Endothelial cell of umbilical vein (primary cell): ENCODE results near the gene C1QL2. TPM values are rescaled to one million over a fixed set of nuclear protein-coding genes. Genes with fewer than 3 reads are reported as not detected.

Source experiments
- BruUV-seq: library from RNA; stranded (reverse); fragments of 400-500 nt; replicated peaks from 2 replicates; lab custom pipeline; 2021; lab: Mats Ljungman, UMichigan
- CTCF ChIA-PET: fragments of 300-600, 350-600 bp; sonication (Branson Sonifier 250); formaldehyde crosslinking; loops from one replicate; lab custom pipeline; 2021; ENCODE audit warnings: antibody characterized with exemption, inconsistent platforms; lab: Charles Lee
- POLR2A ChIA-PET: fragments of 300-600, 350-600 bp; sonication (Branson Sonifier 250); formaldehyde crosslinking; loops from one replicate; lab custom pipeline; 2021; ENCODE audit warnings: antibody characterized with exemption, inconsistent platforms; lab: Charles Lee
- DNase-seq: peaks from one replicate; pipeline ENCODE4 v3.0.0-alpha.2; 2011; ENCODE audit warnings: low read depth, low spot score
- FAIRE-seq: peaks from 2 replicates; lab custom pipeline; 2011; peaks lifted over from hg19 to GRCh38; lab: Jason Lieb, UNC
- H2AFZ ChIP-seq: 2 replicates; pipeline ENCODE4 v1.6.0; 2012; ENCODE audit warnings: low read depth, low read length, control low read depth, inconsistent platforms
- H3K27ac ChIP-seq: 2 replicates; pipeline ENCODE4 v1.5.1; 2011; ENCODE audit warnings: low read depth, mild to moderate bottlenecking, control low read depth, low read length, moderate library complexity; ENCODE audit not compliant: insufficient read depth
- H3K27me3 ChIP-seq, 2 experiments: 2 replicates each; pipeline versions ENCODE4 v1.6.0 to v1.6.1; 2011; ENCODE audit warnings: low read length in 2 of 2, mixed read lengths in 1 of 2; ENCODE audit not compliant: control insufficient read depth in 2 of 2, insufficient read depth in 2 of 2
- H3K36me3 ChIP-seq, 2 experiments: 2 replicates in 1 of 2; 3 replicates in 1 of 2; pipeline ENCODE4 v1.5.1; 2011; ENCODE audit warnings: low read length in 2 of 2, mild to moderate bottlenecking in 1 of 2, moderate library complexity in 1 of 2; ENCODE audit not compliant: control insufficient read depth in 2 of 2, insufficient read depth in 2 of 2; ENCODE audit errors: extremely low read depth in 1 of 2
- H3K4me1 ChIP-seq: 3 replicates; pipeline ENCODE4 v1.5.1; 2011; ENCODE audit warnings: mild to moderate bottlenecking, low read length; ENCODE audit not compliant: control insufficient read depth, insufficient read depth; ENCODE audit errors: extremely low read depth
- H3K4me2 ChIP-seq: 2 replicates; pipeline ENCODE4 v1.6.1; 2011; ENCODE audit warnings: low read length, control low read depth, mixed read lengths; ENCODE audit not compliant: insufficient read depth
- H3K4me3 ChIP-seq, 3 experiments: fragments of 200-600 bp in 1 of 3; sonication (generic), shearing (Covaris generic) in 1 of 3; replicated peaks in 1 of 3; 2 replicates each; pipeline ENCODE4 v1.5.1; 2011 to 2016; ENCODE audit warnings: control low read depth in 3 of 3, low read length in 3 of 3, mild to moderate bottlenecking in 2 of 3, inconsistent platforms in 1 of 3, low read depth in 1 of 3, moderate library complexity in 1 of 3; ENCODE audit not compliant: insufficient read depth in 1 of 3
- H3K79me2 ChIP-seq: 2 replicates; pipeline ENCODE4 v1.6.0; 2012; ENCODE audit warnings: low read length, inconsistent platforms; ENCODE audit not compliant: control insufficient read depth, insufficient read depth
- H3K9ac ChIP-seq: replicated peaks from 2 replicates; pipeline ENCODE3; 2011; ENCODE audit warnings: low read length, control low read depth; ENCODE audit not compliant: insufficient read depth; ENCODE audit errors: extremely low read depth
- H3K9me1 ChIP-seq: replicated peaks from 3 replicates; pipeline ENCODE4 v1.6.0; 2011; ENCODE audit warnings: mild to moderate bottlenecking, low read length; ENCODE audit not compliant: control insufficient read depth, insufficient read depth; ENCODE audit errors: extremely low read depth
- H3K9me3 ChIP-seq: replicated peaks from 2 replicates; pipeline ENCODE4 v1.5.1; 2012; ENCODE audit warnings: low read length, inconsistent platforms; ENCODE audit not compliant: control insufficient read depth, insufficient read depth
- H4K20me1 ChIP-seq: replicated peaks from 2 replicates; pipeline ENCODE3; 2011; ENCODE audit warnings: mild to moderate bottlenecking, low read length; ENCODE audit not compliant: control insufficient read depth, insufficient read depth; ENCODE audit errors: extremely low read depth
- EZH2 ChIP-seq: IDR thresholded peaks from 2 replicates; pipeline ENCODE4 v1.6.1; 2012; ENCODE audit warnings: borderline replicate concordance, low read depth, mild to moderate bottlenecking, moderate library complexity, low read length, inconsistent platforms; ENCODE audit not compliant: severe bottlenecking
- GATA2 ChIP-seq: IDR thresholded peaks from 2 replicates; pipeline ENCODE4 v1.7.0; 2011; ENCODE audit warnings: low read depth, mild to moderate bottlenecking, moderate library complexity, mixed read lengths, low read length; ENCODE audit not compliant: insufficient read length, insufficient read depth
- MYC ChIP-seq: IDR thresholded peaks from one replicate; pipeline ENCODE4 v1.6.1; 2011; ENCODE audit warnings: mild to moderate bottlenecking, low read depth, low read length
- POLR2A ChIP-seq: IDR thresholded peaks from 2 replicates; pipeline ENCODE4 v1.6.1; 2012; ENCODE audit warnings: low read depth, mild to moderate bottlenecking, control low read depth, low read length
- POLR2AphosphoS5 ChIP-seq: IDR thresholded peaks from 2 replicates; pipeline ENCODE4 v1.6.1; 2012; ENCODE audit warnings: low read depth, mild to moderate bottlenecking, control low read depth, low read length, moderate library complexity; ENCODE audit not compliant: insufficient read depth
- dilution Hi-C: fragments of 300-500 bp; cut with MboI; formaldehyde crosslinking; loops from one replicate; pipeline ENCODE4 v1.15.0; 2019; ENCODE audit warnings: low sequenced_read_pairs; ENCODE audit not compliant: extremely low pct_ligation_motif_present
- intact Hi-C: fragments of 100-400 bp; cut with micrococcal nuclease; formaldehyde crosslinking; loops from one replicate; pipeline ENCODE4 v1.10.0; 2022
- polyA plus RNA-seq, 4 experiments: library from polyadenylated mRNA; depleted of rRNA in 3 of 4; stranded (reverse) in 3 of 4; unstranded in 1 of 4; fragments of >200 nt; gene quantifications; 2 replicates each; pipeline versions ENCODE4 v1.2.1 to v1.2.3, GENCODE V29; 2011 to 2012; ENCODE audit warnings: missing spikeins in 1 of 4
- total RNA-seq: library from RNA; stranded (reverse); gene quantifications from 2 replicates; pipeline ENCODE4 v1.2.3, GENCODE V29; 2021
- TF ChIP-seq, protein P1 (sequence below): IDR thresholded peaks from 2 replicates; pipeline ENCODE4 v1.6.1; 2011; ENCODE audit not compliant: insufficient read depth, insufficient read length
- TF ChIP-seq, protein P2 (sequence below), 2 donors: IDR thresholded peaks; 1 replicate in 1 of 2; 2 replicates in 1 of 2; pipeline ENCODE4 v1.5.1; 2011; ENCODE audit warnings: low read length in 2 of 2, mild to moderate bottlenecking in 2 of 2, moderate library complexity in 2 of 2, control low read depth in 1 of 2, inconsistent platforms in 1 of 2, low read depth in 1 of 2; ENCODE audit not compliant: insufficient read depth in 1 of 2; ENCODE audit errors: extremely low read depth in 1 of 2

The C1QL2 gene
- total and polyA plus RNA-seq, 2 donors (not counting 3 experiments of a cell fraction or from before 2014, with no cell fraction given): not detected

DNA sequence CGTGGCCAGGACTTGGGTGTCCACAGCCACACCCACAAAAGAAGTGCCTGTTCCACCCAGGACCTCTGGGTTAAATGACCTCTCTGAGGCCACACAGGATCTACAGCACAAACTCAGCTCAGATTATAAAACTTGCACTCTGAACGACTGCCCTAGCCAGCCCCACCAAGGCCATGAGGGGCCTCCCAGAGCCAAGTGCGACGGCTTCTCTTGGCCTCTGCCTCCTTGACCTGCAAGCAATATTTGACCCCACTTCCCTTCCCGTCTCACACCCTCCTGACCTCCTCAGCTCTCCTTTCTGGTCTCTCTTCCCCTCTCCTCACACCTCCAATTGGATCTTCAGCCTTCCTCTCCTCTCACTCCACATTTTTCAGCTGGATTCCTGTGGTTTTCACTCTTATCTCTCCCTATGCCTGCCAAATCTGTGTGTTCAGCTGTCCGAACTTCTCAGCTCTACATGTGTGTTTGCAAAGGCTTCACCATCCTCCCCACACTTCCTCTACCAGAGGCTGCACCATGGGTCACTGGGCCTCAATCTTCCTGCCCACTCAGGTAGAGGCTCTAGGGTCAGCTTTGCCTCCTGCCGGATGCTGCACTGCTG, 39.8 kb upstream of the C1QL2 start:
- no peak for FAIRE-seq
- H4K20me1 ChIP-seq: no peaks in the 10 kb centered on the region
- H3K9ac ChIP-seq: no peak overlapping the region
- TF ChIP-seq, protein P1, sequence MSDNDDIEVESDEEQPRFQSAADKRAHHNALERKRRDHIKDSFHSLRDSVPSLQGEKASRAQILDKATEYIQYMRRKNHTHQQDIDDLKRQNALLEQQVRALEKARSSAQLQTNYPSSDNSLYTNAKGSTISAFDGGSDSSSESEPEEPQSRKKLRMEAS: no peak
- TF ChIP-seq, protein P2, sequence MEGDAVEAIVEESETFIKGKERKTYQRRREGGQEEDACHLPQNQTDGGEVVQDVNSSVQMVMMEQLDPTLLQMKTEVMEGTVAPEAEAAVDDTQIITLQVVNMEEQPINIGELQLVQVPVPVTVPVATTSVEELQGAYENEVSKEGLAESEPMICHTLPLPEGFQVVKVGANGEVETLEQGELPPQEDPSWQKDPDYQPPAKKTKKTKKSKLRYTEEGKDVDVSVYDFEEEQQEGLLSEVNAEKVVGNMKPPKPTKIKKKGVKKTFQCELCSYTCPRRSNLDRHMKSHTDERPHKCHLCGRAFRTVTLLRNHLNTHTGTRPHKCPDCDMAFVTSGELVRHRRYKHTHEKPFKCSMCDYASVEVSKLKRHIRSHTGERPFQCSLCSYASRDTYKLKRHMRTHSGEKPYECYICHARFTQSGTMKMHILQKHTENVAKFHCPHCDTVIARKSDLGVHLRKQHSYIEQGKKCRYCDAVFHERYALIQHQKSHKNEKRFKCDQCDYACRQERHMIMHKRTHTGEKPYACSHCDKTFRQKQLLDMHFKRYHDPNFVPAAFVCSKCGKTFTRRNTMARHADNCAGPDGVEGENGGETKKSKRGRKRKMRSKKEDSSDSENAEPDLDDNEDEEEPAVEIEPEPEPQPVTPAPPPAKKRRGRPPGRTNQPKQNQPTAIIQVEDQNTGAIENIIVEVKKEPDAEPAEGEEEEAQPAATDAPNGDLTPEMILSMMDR (IDR thresholded peaks at IDR 0.05; ENCODE audit: extremely low read depth in 1 of 2, insufficient read depth in 1 of 2, low read depth in 1 of 2, low read length in 2 of 2): no peak
- TF ChIP-seq GATA2: no peak
- no peak for TF ChIP-seq POLR2AphosphoS5
- TF ChIP-seq EZH2: no peak
- TF ChIP-seq MYC: no peak
- no peak for TF ChIP-seq POLR2A
- ChIA-PET POLR2A (no interaction called here), CTCF (interaction anchor here (1.2 kb wide), 1 partner anchor 12 kb away, joined by 6 read pairs; no protein-coding TSS in a partner anchor)
- peaks cover 0 to 2% of the 10 kb centered on the region in 2 experiments for H3K27me3 ChIP-seq
- intact Hi-C loops: no loop called here
- no peaks in the 10 kb centered on the region for H3K79me2 ChIP-seq
- H3K36me3 ChIP-seq: no peaks in the 10 kb centered on the region
- no peak overlapping the region for H2AFZ ChIP-seq
- H3K4me2 ChIP-seq: no peak overlapping the region
- no TSS peak for BruUV-seq
- H3K9me1 ChIP-seq: no peaks in the 10 kb centered on the region
- H3K27ac ChIP-seq: no peak overlapping the region
- no peaks in the 10 kb centered on the region for H3K9me3 ChIP-seq
- H3K4me3 ChIP-seq: no peak overlapping the region
- H3K4me1 ChIP-seq: peaks cover 4% of the 10 kb centered on the region
- DNase-seq: no peak
- dilution Hi-C loops: no loop called here
